Smooth muscle cell (in vitro differentiated cells): ENCODE results near the gene CDKAL1. TPM values are rescaled to one million over a fixed set of nuclear protein-coding genes. Genes with fewer than 3 reads are reported as not detected.

Source experiments
- DNase-seq: peaks from one replicate; lab custom pipeline; 2025; ENCODE audit not compliant: unreplicated experiment; lab: John Stamatoyannopoulos, UW
- H2AFZ ChIP-seq: fragments of 200-600 bp; sonication (generic); 2 replicates; pipeline ENCODE4 v1.6.0; 2016; ENCODE audit warnings: antibody characterized with exemption, low read depth, mild to moderate bottlenecking
- H3F3A ChIP-seq: fragments of 200-600 bp; sonication (generic); 2 replicates; pipeline ENCODE4 v1.6.0; 2017; ENCODE audit warnings: antibody characterized with exemption, low read depth
- H3K27ac ChIP-seq: fragments of 200-600 bp; sonication (generic); 2 replicates; pipeline ENCODE4 v1.5.1; 2016; ENCODE audit warnings: low read depth, mild to moderate bottlenecking
- H3K27me3 ChIP-seq: fragments of 200-600 bp; sonication (generic); 2 replicates; pipeline ENCODE4 v1.6.1; 2016; ENCODE audit warnings: low read depth, mild to moderate bottlenecking
- H3K36me3 ChIP-seq: fragments of 200-600 bp; sonication (generic); 2 replicates; pipeline ENCODE4 v1.5.1; 2016; ENCODE audit warnings: low read depth
- H3K4me1 ChIP-seq: fragments of 200-600 bp; sonication (generic); 2 replicates; pipeline ENCODE4 v1.5.1; 2016; ENCODE audit warnings: low read depth
- H3K4me2 ChIP-seq: fragments of 200-600 bp; sonication (generic); 2 replicates; pipeline ENCODE4 v1.6.0; 2016; ENCODE audit warnings: mild to moderate bottlenecking
- H3K4me3 ChIP-seq: fragments of 200-600 bp; sonication (generic); 2 replicates; pipeline ENCODE4 v1.5.1; 2016; ENCODE audit warnings: mild to moderate bottlenecking
- H3K79me2 ChIP-seq: fragments of 200-600 bp; sonication (generic); 2 replicates; pipeline ENCODE4 v1.6.0; 2016; ENCODE audit warnings: low read depth, mild to moderate bottlenecking
- H3K9ac ChIP-seq: fragments of 200-600 bp; sonication (generic); 2 replicates; pipeline ENCODE4 v1.6.0; 2016; ENCODE audit warnings: low read depth
- H3K9me3 ChIP-seq: fragments of 200-600 bp; sonication (generic); replicated peaks from 2 replicates; pipeline ENCODE4 v1.5.1; 2016; ENCODE audit warnings: low read depth
- H4K20me1 ChIP-seq: fragments of 200-600 bp; sonication (generic); 2 replicates; pipeline ENCODE4 v1.6.0; 2016; ENCODE audit warnings: low read depth
- CTCF ChIP-seq: fragments of 200-600 bp; sonication (generic); IDR thresholded peaks from 2 replicates; pipeline ENCODE4 v1.5.1; 2017; ENCODE audit warnings: borderline replicate concordance, mild to moderate bottlenecking, antibody characterized with exemption; ENCODE audit not compliant: insufficient read depth, poor library complexity, severe bottlenecking
- WGBS: methylation state at CpG from one replicate; pipeline ENCODE4 v1.1.7; 2016; ENCODE audit warnings: low lambda C conversion rate; 5-methylcytosine and 5-hydroxymethylcytosine counted together
- polyA plus RNA-seq: library from polyadenylated mRNA; unstranded; fragments of >200 nt; fragmentation: Nextera tagmentation; extraction: Ambion mirVana; gene quantifications from 2 replicates; pipeline ENCODE4 v1.2.1, GENCODE V29; 2016
- total RNA-seq: library from RNA; depleted of rRNA; stranded (reverse); fragments of >200 nt; gene quantifications from 2 replicates; pipeline ENCODE4 v1.2.3, GENCODE V29; 2014

Gene CDKAL1
- total and polyA plus RNA-seq, 2 experiments from 2014 or later = 16.5 to 16.6 TPM

- Histone ChIP-seq H3K9me3 (no peaks in the 10 kb centered on the region), H3F3A (no peaks in the 10 kb centered on the region), H3K27ac (no peak overlapping the region), H2AFZ (no peak overlapping the region), H3K4me1 (peaks cover 5% of the 10 kb centered on the region), H3K9ac (no peak overlapping the region), H3K36me3 (no peaks in the 10 kb centered on the region), H3K4me2 (no peak overlapping the region), H3K4me3 (no peak overlapping the region), H4K20me1 (no peaks in the 10 kb centered on the region), H3K79me2 (no peaks in the 10 kb centered on the region), H3K27me3 (no peaks in the 10 kb centered on the region)
- no peak for TF ChIP-seq CTCF
- DNase-seq = no peak
- WGBS = 94% methylated on average over 4 of the region's 4 CpGs
Measured at GRCh38 chr6:20955751-20956150, 421.5 kb downstream of the CDKAL1 start.

- no peaks in the 10 kb centered on the region for H3K9me3 ChIP-seq
- no peaks in the 10 kb centered on the region for H4K20me1 ChIP-seq
- no peak overlapping the region for H3K27ac ChIP-seq
- H3K4me3 ChIP-seq = no peak overlapping the region
- no peaks in the 10 kb centered on the region for H3K27me3 ChIP-seq
- 86% methylated on average over 5 of the region's 5 CpGs for WGBS
- no peaks in the 10 kb centered on the region for H3F3A ChIP-seq
- H3K9ac ChIP-seq = no peak overlapping the region
- TF ChIP-seq CTCF = no peak
- H2AFZ ChIP-seq = no peak overlapping the region
- no peaks in the 10 kb centered on the region for H3K36me3 ChIP-seq
- no peaks in the 10 kb centered on the region for H3K79me2 ChIP-seq
- no peaks in the 10 kb centered on the region for H3K4me1 ChIP-seq
- no peak for DNase-seq
- no peak overlapping the region for H3K4me2 ChIP-seq
Measured at GRCh38 chr6:20960067-20960466, 425.8 kb downstream of the CDKAL1 start.

GRCh38 chr6:20965276-20965675 lies 431.0 kb downstream of the CDKAL1 start:
- no peak overlapping the region for H2AFZ ChIP-seq
- H3K9ac ChIP-seq = no peak overlapping the region
- peaks cover 6% of the 10 kb centered on the region for H3K36me3 ChIP-seq
- no peaks in the 10 kb centered on the region for H4K20me1 ChIP-seq
- H3K4me2 ChIP-seq = no peak overlapping the region
- H3K27me3 ChIP-seq = no peaks in the 10 kb centered on the region
- WGBS = 60% methylated on average over 1 of the region's 2 CpGs
- no peak overlapping the region for H3K4me3 ChIP-seq
- H3K4me1 ChIP-seq = no peaks in the 10 kb centered on the region
- H3K27ac ChIP-seq = no peak overlapping the region
- H3K9me3 ChIP-seq = no peaks in the 10 kb centered on the region
- no peaks in the 10 kb centered on the region for H3K79me2 ChIP-seq
- TF ChIP-seq CTCF = no peak
- no peak for DNase-seq
- no peaks in the 10 kb centered on the region for H3F3A ChIP-seq

GRCh38 chr6:20965915-20966314 lies 431.7 kb downstream of the CDKAL1 start:
- Histone ChIP-seq H3K27ac (no peak overlapping the region), H3F3A (no peaks in the 10 kb centered on the region), H3K27me3 (no peaks in the 10 kb centered on the region), H4K20me1 (no peaks in the 10 kb centered on the region), H2AFZ (no peak overlapping the region), H3K4me3 (no peak overlapping the region), H3K9me3 (no peaks in the 10 kb centered on the region), H3K4me1 (no peaks in the 10 kb centered on the region), H3K9ac (no peak overlapping the region), H3K79me2 (no peaks in the 10 kb centered on the region), H3K36me3 (peaks cover 6% of the 10 kb centered on the region), H3K4me2 (no peak overlapping the region)
- TF ChIP-seq CTCF = no peak
- DNase-seq = no peak
- 87% methylated on average over 5 of the region's 5 CpGs for WGBS
